Measurements from ENCODE around the gene RNF146. TPM values are rescaled to one million over a fixed set of nuclear protein-coding genes. Genes with fewer than 3 reads are reported as not detected.

RNF146 gene
- total and polyA plus RNA-seq, 9 of the 15 experiments (the other 6 are each of a cell fraction or from before 2014, with no cell fraction given), result 8.4 to 30.5 (median 17.5) TPM

DNA sequence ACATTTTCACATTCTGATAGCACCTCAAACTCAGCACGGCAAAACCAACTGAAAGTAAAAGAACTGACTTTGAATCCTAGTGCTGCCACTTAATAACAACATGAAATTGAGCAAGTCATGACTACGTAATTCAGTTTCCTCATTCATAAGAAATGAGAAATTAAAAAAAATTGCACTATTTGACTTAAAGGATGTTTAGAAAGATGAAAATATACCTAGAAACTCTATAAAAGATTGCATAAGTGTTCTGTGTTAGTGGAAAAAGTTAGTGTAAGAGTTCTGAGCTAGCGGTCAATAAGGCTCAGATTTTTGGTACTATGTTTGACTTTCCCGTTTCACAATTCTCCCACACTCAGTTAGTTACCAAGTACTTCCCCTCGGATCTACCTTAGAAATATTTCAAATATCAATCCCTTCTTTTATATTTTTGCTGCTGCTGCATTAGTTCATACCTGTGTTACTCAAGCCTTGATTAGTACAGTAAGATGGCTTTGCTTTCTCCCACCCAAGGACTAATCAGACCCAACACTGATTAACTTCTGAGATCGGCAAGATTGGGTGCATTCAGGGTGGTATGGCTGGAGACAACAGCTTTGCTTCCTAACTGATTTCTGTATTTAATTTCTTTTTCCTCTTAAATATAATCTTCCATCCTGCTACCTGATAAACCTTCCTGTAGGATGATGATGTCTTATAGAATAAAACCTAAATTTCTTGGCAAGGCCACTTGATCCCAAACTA, 50.9 kb downstream of the RNF146 start:
- no TSS peak for BruUV-seq (replicated peaks)
- WGBS (ENCODE audit: insufficient coverage, low coverage, missing lambda C conversion rate), result 88% methylated on average over 6 of the region's 6 CpGs
- no peak overlapping the region for H3K4me3 ChIP-seq
- no peaks in the 10 kb centered on the region for H3K27me3 ChIP-seq (ENCODE audit: control insufficient read depth in 2 of 2, insufficient read depth in 2 of 2, low read length in 2 of 2)
- H4K20me1 ChIP-seq (replicated peaks; ENCODE audit: control insufficient read depth, insufficient read depth, low read length), result no peaks in the 10 kb centered on the region
- ChIA-PET POLR2A (no interaction called here), CTCF (ENCODE audit: low intra/inter-chr PET ratio) (no interaction called here)
- no peaks in the 10 kb centered on the region for H3K9me1 ChIP-seq (ENCODE audit: control insufficient read depth, insufficient read depth, low read length)
- ATAC-seq (no peak), FAIRE-seq (no peak), DNase-seq (ENCODE audit: extremely low read depth in 1 of 4, low spot score in 3 of 4) (no peak)
- H3K79me2 ChIP-seq (ENCODE audit: control insufficient read depth, insufficient read depth, low read length), result no peaks in the 10 kb centered on the region
- peaks cover 63% of the 10 kb centered on the region for H3K36me3 ChIP-seq (ENCODE audit: control insufficient read depth, insufficient read depth, low read length)
- in situ Hi-C loops (cut with MboI) (no loop called here), intact Hi-C loops (cut with micrococcal nuclease) (no loop called here)
- H3K9me3 ChIP-seq (replicated peaks; ENCODE audit: control insufficient read depth, insufficient read depth, low read depth, low read length), result no peaks in the 10 kb centered on the region
- H3K27ac ChIP-seq (ENCODE audit: extremely low read depth, low read depth, low read length), result no peak overlapping the region
- no peaks in the 10 kb centered on the region for H3K4me1 ChIP-seq (replicated peaks in 1 of 2; ENCODE audit: control insufficient read depth in 2 of 2, insufficient read depth in 2 of 2, low read length in 2 of 2)
- no peak overlapping the region for H3K9ac ChIP-seq (ENCODE audit: insufficient read depth in 1 of 2, low read depth in 2 of 2, low read length in 2 of 2)
- H3K4me2 ChIP-seq (ENCODE audit: insufficient read depth, low read length), result no peak overlapping the region
- no peak overlapping the region for H2AFZ ChIP-seq (ENCODE audit: low read depth, low read length)
- TF ChIP-seq, protein P1, sequence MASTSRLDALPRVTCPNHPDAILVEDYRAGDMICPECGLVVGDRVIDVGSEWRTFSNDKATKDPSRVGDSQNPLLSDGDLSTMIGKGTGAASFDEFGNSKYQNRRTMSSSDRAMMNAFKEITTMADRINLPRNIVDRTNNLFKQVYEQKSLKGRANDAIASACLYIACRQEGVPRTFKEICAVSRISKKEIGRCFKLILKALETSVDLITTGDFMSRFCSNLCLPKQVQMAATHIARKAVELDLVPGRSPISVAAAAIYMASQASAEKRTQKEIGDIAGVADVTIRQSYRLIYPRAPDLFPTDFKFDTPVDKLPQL (IDR thresholded peaks at IDR 0.05; ENCODE audit: extremely low read depth, insufficient read length), result no peak
- TF ChIP-seq ZFP30 (CRISPR knock-in tag; IDR thresholded peaks at IDR 0.05; ENCODE audit: borderline replicate concordance) (no peak), RB1 (IDR thresholded peaks at IDR 0.05; ENCODE audit: low read depth) (no peak), ERF (CRISPR knock-in tag; IDR thresholded peaks at IDR 0.05) (no peak), ZNF699 (CRISPR knock-in tag; IDR thresholded peaks at IDR 0.05; ENCODE audit: insufficient replicate concordance) (no peak), ZNF121 (CRISPR knock-in tag; conservative IDR thresholded peaks at IDR 0.05) (no peak), NR3C1 (CRISPR knock-in tag; IDR thresholded peaks at IDR 0.05) (no peak), THRAP3 (IDR thresholded peaks at IDR 0.05; ENCODE audit: borderline replicate concordance) (no peak), PHB2 (IDR thresholded peaks at IDR 0.05; ENCODE audit: low read depth) (no peak), BHLHE40 (IDR thresholded peaks at IDR 0.05; ENCODE audit: low read length) (no peak), PURB (CRISPR knock-in tag; IDR thresholded peaks at IDR 0.05; ENCODE audit: low read depth) (no peak), ZNF766 (CRISPR knock-in tag; conservative IDR thresholded peaks at IDR 0.05) (no peak), TFAM (CRISPR knock-in tag; conservative IDR thresholded peaks at IDR 0.05) (no peak), PHF20 (IDR thresholded peaks at IDR 0.05; ENCODE audit: partially characterized antibody) (no peak), NUFIP1 (IDR thresholded peaks at IDR 0.05; ENCODE audit: partially characterized antibody) (no peak), MEF2A (IDR thresholded peaks at IDR 0.05; ENCODE audit: control insufficient read depth, low read depth, low read length) (no peak)
- TF ChIP-seq, protein P2, sequence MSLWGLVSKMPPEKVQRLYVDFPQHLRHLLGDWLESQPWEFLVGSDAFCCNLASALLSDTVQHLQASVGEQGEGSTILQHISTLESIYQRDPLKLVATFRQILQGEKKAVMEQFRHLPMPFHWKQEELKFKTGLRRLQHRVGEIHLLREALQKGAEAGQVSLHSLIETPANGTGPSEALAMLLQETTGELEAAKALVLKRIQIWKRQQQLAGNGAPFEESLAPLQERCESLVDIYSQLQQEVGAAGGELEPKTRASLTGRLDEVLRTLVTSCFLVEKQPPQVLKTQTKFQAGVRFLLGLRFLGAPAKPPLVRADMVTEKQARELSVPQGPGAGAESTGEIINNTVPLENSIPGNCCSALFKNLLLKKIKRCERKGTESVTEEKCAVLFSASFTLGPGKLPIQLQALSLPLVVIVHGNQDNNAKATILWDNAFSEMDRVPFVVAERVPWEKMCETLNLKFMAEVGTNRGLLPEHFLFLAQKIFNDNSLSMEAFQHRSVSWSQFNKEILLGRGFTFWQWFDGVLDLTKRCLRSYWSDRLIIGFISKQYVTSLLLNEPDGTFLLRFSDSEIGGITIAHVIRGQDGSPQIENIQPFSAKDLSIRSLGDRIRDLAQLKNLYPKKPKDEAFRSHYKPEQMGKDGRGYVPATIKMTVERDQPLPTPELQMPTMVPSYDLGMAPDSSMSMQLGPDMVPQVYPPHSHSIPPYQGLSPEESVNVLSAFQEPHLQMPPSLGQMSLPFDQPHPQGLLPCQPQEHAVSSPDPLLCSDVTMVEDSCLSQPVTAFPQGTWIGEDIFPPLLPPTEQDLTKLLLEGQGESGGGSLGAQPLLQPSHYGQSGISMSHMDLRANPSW (CRISPR knock-in tag; IDR thresholded peaks at IDR 0.05), result no peak
- TF ChIP-seq, protein P3, sequence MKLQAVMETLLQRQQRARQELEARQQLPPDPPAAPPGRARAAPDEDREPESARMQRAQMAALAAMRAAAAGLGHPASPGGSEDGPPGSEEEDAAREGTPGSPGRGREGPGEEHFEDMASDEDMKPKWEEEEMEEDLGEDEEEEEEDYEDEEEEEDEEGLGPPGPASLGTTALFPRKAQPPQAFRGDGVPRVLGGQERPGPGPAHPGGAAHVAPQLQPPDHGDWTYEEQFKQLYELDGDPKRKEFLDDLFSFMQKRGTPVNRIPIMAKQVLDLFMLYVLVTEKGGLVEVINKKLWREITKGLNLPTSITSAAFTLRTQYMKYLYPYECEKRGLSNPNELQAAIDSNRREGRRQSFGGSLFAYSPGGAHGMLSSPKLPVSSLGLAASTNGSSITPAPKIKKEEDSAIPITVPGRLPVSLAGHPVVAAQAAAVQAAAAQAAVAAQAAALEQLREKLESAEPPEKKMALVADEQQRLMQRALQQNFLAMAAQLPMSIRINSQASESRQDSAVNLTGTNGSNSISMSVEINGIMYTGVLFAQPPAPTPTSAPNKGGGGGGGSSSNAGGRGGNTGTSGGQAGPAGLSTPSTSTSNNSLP (IDR thresholded peaks at IDR 0.05; ENCODE audit: borderline replicate concordance, low read depth, low read length), result no peak
